Sigmoid colon (tissue), 7 donors: ENCODE results near the gene DCST1. TPM values are rescaled to one million over a fixed set of nuclear protein-coding genes. Genes with fewer than 3 reads are reported as not detected.

ENCODE experiments used
- DNase-seq: peaks from one replicate; pipeline ENCODE4 v3.0.0-alpha.2; 2019
- H3K27ac ChIP-seq, 4 donors: fragments of 200-600 bp; sonication (generic); one replicate each; pipeline ENCODE4 v1.5.1; 2016 to 2019; ENCODE audit warnings: mild to moderate bottlenecking in 1 of 4
- H3K27me3 ChIP-seq, 3 donors: fragments of 200-600 bp; sonication (generic); one replicate each; pipeline ENCODE4 v1.5.1; 2019; ENCODE audit warnings: mild to moderate bottlenecking in 1 of 3
- H3K36me3 ChIP-seq, 4 donors: fragments of 200-600 bp; sonication (generic); one replicate each; pipeline ENCODE4 v1.5.1; 2016 to 2019
- H3K4me1 ChIP-seq, 4 donors: fragments of 200-600 bp; sonication (generic); one replicate each; pipeline ENCODE4 v1.5.1; 2017 to 2019
- H3K4me3 ChIP-seq, 4 donors: fragments of 200-600 bp; sonication (generic); one replicate each; pipeline ENCODE4 v1.5.1; 2017 to 2019; ENCODE audit warnings: mild to moderate bottlenecking in 2 of 4, moderate library complexity in 1 of 4
- H3K9me3 ChIP-seq, 4 donors: fragments of 200-600 bp in 3 of 4; sonication (generic) in 3 of 4; one replicate each; pipeline versions ENCODE4 v1.5.1 to v1.6.1; 2013 to 2019
- CTCF ChIP-seq, 4 experiments: fragments of 450-650 bp in 3 of 4; fragments of 200-600 bp in 1 of 4; IDR thresholded peaks; one replicate each; pipeline ENCODE4 v1.5.1; 2016 to 2019; ENCODE audit warnings: antibody characterized with exemption in 4 of 4, mild to moderate bottlenecking in 3 of 4, moderate library complexity in 2 of 4
- EP300 ChIP-seq, 4 donors: sonication (generic); formaldehyde crosslinking; IDR thresholded peaks; one replicate each; pipeline ENCODE4 v1.6.1; 2017; ENCODE audit warnings: antibody characterized with exemption in 4 of 4
- POLR2A ChIP-seq, 2 donors: fragments of 450-650 bp; IDR thresholded peaks; one replicate each; pipeline ENCODE4 v1.6.1; 2016; ENCODE audit warnings: antibody characterized with exemption in 2 of 2, mild to moderate bottlenecking in 2 of 2, moderate library complexity in 2 of 2
- POLR2AphosphoS5 ChIP-seq, 4 donors: sonication (generic); formaldehyde crosslinking; IDR thresholded peaks; one replicate each; pipeline ENCODE4 v1.6.1; 2017; ENCODE audit warnings: antibody characterized with exemption in 4 of 4
- WGBS, 2 donors: extraction: QIAGEN DNeasy Blood & Tissue Kit; methylation state at CpG; one replicate each; pipeline ENCODE4 v1.1.7; 2013; 5-methylcytosine and 5-hydroxymethylcytosine counted together
- intact Hi-C: fragments of 100-400 bp; cut with DNase I; formaldehyde crosslinking; loops from one replicate; pipeline ENCODE4 v1.15.1; 2023
- polyA plus RNA-seq, 3 donors: library from polyadenylated mRNA; stranded (reverse); fragments of 200-250 nt; gene quantifications; one replicate each; pipeline ENCODE4 v1.2.3, GENCODE V29; 2013
- total RNA-seq, 4 donors: library from RNA; depleted of rRNA; stranded (reverse); fragments of >200 nt; gene quantifications; one replicate each; pipeline ENCODE4 v1.1.0, GENCODE V29; 2016
- donor health status: healthy with polysubstance abuse.
- donor health status: Bipolar disorder and iron deficiency.
- donor health status: healthy.

DCST1 gene
- total and polyA plus RNA-seq, 7 donors: 0.09 to 0.16 TPM; not detected in 5

- Histone ChIP-seq H3K9me3 (no peaks in the 10 kb centered on the region), H3K27me3 (no peaks in the 10 kb centered on the region), H3K27ac (no peak overlapping the region), H3K4me3 (no peak overlapping the region), H3K36me3 (no peaks in the 10 kb centered on the region), H3K4me1 (peaks cover 0 to 5% (median 0%) of the 10 kb centered on the region in 4 donors)
- no peak for TF ChIP-seq EP300 (IDR thresholded peaks at IDR 0.05)
- TF ChIP-seq POLR2A (IDR thresholded peaks at IDR 0.05): no peak
- TF ChIP-seq CTCF (IDR thresholded peaks at IDR 0.05): no peak
- no peak for TF ChIP-seq POLR2AphosphoS5 (IDR thresholded peaks at IDR 0.05)
- DNase-seq: no peak
- intact Hi-C loops: no loop called here
- WGBS, 2 donors: 83 to 93% methylated on average over 2 of the region's 2 CpGs
These were observed 2.3 kb downstream of the DCST1 start for GRCh38 chr1:155035936-155036335.

GRCh38 chr1:155037043-155037442 lies 3.4 kb downstream of the DCST1 start:
- intact Hi-C loops: no loop called here
- H3K4me1 ChIP-seq: peaks cover 0 to 5% (median 0%) of the 10 kb centered on the region in 4 donors
- H3K27ac ChIP-seq: no peak overlapping the region
- DNase-seq: no peak
- H3K4me3 ChIP-seq: no peak overlapping the region
- TF ChIP-seq POLR2A (IDR thresholded peaks at IDR 0.05) (no peak), EP300 (IDR thresholded peaks at IDR 0.05) (no peak), CTCF (IDR thresholded peaks at IDR 0.05) (no peak), POLR2AphosphoS5 (IDR thresholded peaks at IDR 0.05) (no peak)
- H3K9me3 ChIP-seq: no peaks in the 10 kb centered on the region
- no peaks in the 10 kb centered on the region for H3K36me3 ChIP-seq
- H3K27me3 ChIP-seq: no peaks in the 10 kb centered on the region
- WGBS, 2 donors: 90 to 92% methylated on average over 3 of the region's 3 CpGs

- Histone ChIP-seq H3K36me3 (no peaks in the 10 kb centered on the region), H3K9me3 (no peaks in the 10 kb centered on the region), H3K27ac (no peak overlapping the region), H3K4me3 (no peak overlapping the region), H3K27me3 (no peaks in the 10 kb centered on the region), H3K4me1 (peaks cover 0 to 5% (median 0%) of the 10 kb centered on the region in 4 donors)
- no peak for TF ChIP-seq CTCF (IDR thresholded peaks at IDR 0.05)
- no peak for TF ChIP-seq POLR2A (IDR thresholded peaks at IDR 0.05)
- no peak for TF ChIP-seq POLR2AphosphoS5 (IDR thresholded peaks at IDR 0.05)
- no peak for TF ChIP-seq EP300 (IDR thresholded peaks at IDR 0.05)
- no peak for DNase-seq
- WGBS, 2 donors: 63 to 83% methylated on average over 6 of the region's 6 CpGs
- intact Hi-C loops: no loop called here
These were observed 4.3 kb downstream of the DCST1 start for GRCh38 chr1:155037851-155038441.

GRCh38 chr1:155038602-155039307 lies 5.1 kb downstream of the DCST1 start:
- Histone ChIP-seq H3K4me3 (no peak overlapping the region), H3K9me3 (no peaks in the 10 kb centered on the region), H3K27me3 (no peaks in the 10 kb centered on the region), H3K36me3 (no peaks in the 10 kb centered on the region), H3K4me1 (peaks cover 0 to 5% (median 0%) of the 10 kb centered on the region in 4 donors), H3K27ac (no peak overlapping the region)
- 21 to 37% methylated on average over 8 of the region's 8 CpGs for WGBS, 2 donors
- TF ChIP-seq POLR2A (IDR thresholded peaks at IDR 0.05) (peak in 1 of 2 donors; percentile 64), EP300 (IDR thresholded peaks at IDR 0.05) (no peak)
- intact Hi-C loops: no loop called here
- DNase-seq: no peak

- TF ChIP-seq POLR2AphosphoS5 (IDR thresholded peaks at IDR 0.05): no peak
- no peak for TF ChIP-seq CTCF (IDR thresholded peaks at IDR 0.05)
- no peak for TF ChIP-seq EP300 (IDR thresholded peaks at IDR 0.05)
- TF ChIP-seq POLR2A (IDR thresholded peaks at IDR 0.05): no peak
- peaks cover 0 to 5% (median 0%) of the 10 kb centered on the region in 4 donors for H3K4me1 ChIP-seq
- intact Hi-C loops: no loop called here
- no peaks in the 10 kb centered on the region for H3K36me3 ChIP-seq
- H3K27ac ChIP-seq: no peak overlapping the region
- H3K9me3 ChIP-seq: no peaks in the 10 kb centered on the region
- no peaks in the 10 kb centered on the region for H3K27me3 ChIP-seq
- DNase-seq: no peak
- H3K4me3 ChIP-seq: no peak overlapping the region
- 74 to 83% methylated on average over 4 of the region's 4 CpGs for WGBS, 2 donors
These were observed 5.7 kb downstream of the DCST1 start for GRCh38 chr1:155039308-155039669.
